Pons (tissue), 1 donor: ENCODE measurements around the gene DNAAF3.

Experiments used
- DNase-seq: peaks from one replicate; pipeline ENCODE4 v3.0.0-alpha.2; 2016; ENCODE audit warnings: low spot score

Gene DNAAF3

GRCh38 chr19:55116232-55116858 is 50.1 kb downstream of the DNAAF3 start:
- peak; percentile 74 for DNase-seq

- DNase-seq = no peak
These were observed 50.9 kb downstream of the DNAAF3 start for GRCh38 chr19:55115446-55116065.

- DNase-seq = no peak
These were observed 51.8 kb downstream of the DNAAF3 start for GRCh38 chr19:55114566-55115145.

- DNase-seq = peak; percentile 30
These were observed 52.8 kb downstream of the DNAAF3 start for GRCh38 chr19:55113570-55114039.

- no peak for DNase-seq
These were observed 53.4 kb downstream of the DNAAF3 start for GRCh38 chr19:55112777-55113569.

- no peak for DNase-seq
These were observed 54.1 kb downstream of the DNAAF3 start for GRCh38 chr19:55112246-55112776.

- no peak for DNase-seq
These were observed 55.1 kb downstream of the DNAAF3 start for GRCh38 chr19:55111238-55111831.

- no peak for DNase-seq
These were observed 56.7 kb downstream of the DNAAF3 start for GRCh38 chr19:55109527-55110291.
